GM18867 (cell line): Measurements from ENCODE around the gene IGF2BP1.

ENCODE experiments used
- ATAC-seq: cut with Tn5 transposase; IDR thresholded peaks from one replicate; pipeline ENCODE4 v1.9.1; 2021; ENCODE audit warnings: mild to moderate bottlenecking, moderate library complexity; ENCODE audit not compliant: unreplicated experiment

The IGF2BP1 gene

GRCh38 chr17:48997103-48997826 lies at the start of gene IGF2BP1:
TSS of gene IGF2BP1 (plus strand) at chr17:48997385. CDS start at chr17:48997746, 361 bp downstream.
- ATAC-seq: no peak

GRCh38 chr17:48951572-48951971 lies 45.6 kb upstream of the IGF2BP1 start:
- no peak for ATAC-seq

GRCh38 chr17:48952904-48953303 lies 44.3 kb upstream of the IGF2BP1 start:
- no peak for ATAC-seq

- ATAC-seq: no peak
These were observed 42.9 kb upstream of the IGF2BP1 start for GRCh38 chr17:48954300-48954755.

GRCh38 chr17:48960834-48961515 lies 36.2 kb upstream of the IGF2BP1 start:
- no peak for ATAC-seq

- ATAC-seq: no peak
These were observed 35.5 kb upstream of the IGF2BP1 start for GRCh38 chr17:48961516-48962233.

GRCh38 chr17:48970224-48970623 lies 27.0 kb upstream of the IGF2BP1 start:
- no peak for ATAC-seq

GRCh38 chr17:48970865-48971687 lies 26.1 kb upstream of the IGF2BP1 start:
- no peak for ATAC-seq

GRCh38 chr17:48972749-48973097 lies 24.5 kb upstream of the IGF2BP1 start:
- no peak for ATAC-seq

- no peak for ATAC-seq
These were observed 23.4 kb upstream of the IGF2BP1 start for GRCh38 chr17:48973806-48974205.

- no peak for ATAC-seq
These were observed 15.2 kb upstream of the IGF2BP1 start for GRCh38 chr17:48981927-48982539.

GRCh38 chr17:48985436-48986245 lies 11.5 kb upstream of the IGF2BP1 start:
- no peak for ATAC-seq

GRCh38 chr17:48989100-48989499 lies 8.1 kb upstream of the IGF2BP1 start:
- no peak for ATAC-seq

- no peak for ATAC-seq
These were observed 6.3 kb upstream of the IGF2BP1 start for GRCh38 chr17:48990882-48991357.

GRCh38 chr17:48992444-48992843 lies 4.7 kb upstream of the IGF2BP1 start:
- ATAC-seq: no peak

GRCh38 chr17:48993305-48993704 lies 3.9 kb upstream of the IGF2BP1 start:
- ATAC-seq: no peak

- ATAC-seq: no peak
These were observed 3.2 kb upstream of the IGF2BP1 start for GRCh38 chr17:48993951-48994350.

GRCh38 chr17:48994549-48995303 lies 2.5 kb upstream of the IGF2BP1 start:
- no peak for ATAC-seq
